Measurements from ENCODE around the gene DMRTB1. TPM values are rescaled to one million over a fixed set of nuclear protein-coding genes. Genes with fewer than 3 reads are reported as not detected.
A peak's percentile ranks its signal among the peaks of the same experiment; 100 is the strongest.

The DMRTB1 gene
- total and polyA plus RNA-seq, 2 of the 8 experiments (the other 6 are each of a cell fraction or from before 2014, with no cell fraction given): 0.06 to 0.35 TPM

DNA sequence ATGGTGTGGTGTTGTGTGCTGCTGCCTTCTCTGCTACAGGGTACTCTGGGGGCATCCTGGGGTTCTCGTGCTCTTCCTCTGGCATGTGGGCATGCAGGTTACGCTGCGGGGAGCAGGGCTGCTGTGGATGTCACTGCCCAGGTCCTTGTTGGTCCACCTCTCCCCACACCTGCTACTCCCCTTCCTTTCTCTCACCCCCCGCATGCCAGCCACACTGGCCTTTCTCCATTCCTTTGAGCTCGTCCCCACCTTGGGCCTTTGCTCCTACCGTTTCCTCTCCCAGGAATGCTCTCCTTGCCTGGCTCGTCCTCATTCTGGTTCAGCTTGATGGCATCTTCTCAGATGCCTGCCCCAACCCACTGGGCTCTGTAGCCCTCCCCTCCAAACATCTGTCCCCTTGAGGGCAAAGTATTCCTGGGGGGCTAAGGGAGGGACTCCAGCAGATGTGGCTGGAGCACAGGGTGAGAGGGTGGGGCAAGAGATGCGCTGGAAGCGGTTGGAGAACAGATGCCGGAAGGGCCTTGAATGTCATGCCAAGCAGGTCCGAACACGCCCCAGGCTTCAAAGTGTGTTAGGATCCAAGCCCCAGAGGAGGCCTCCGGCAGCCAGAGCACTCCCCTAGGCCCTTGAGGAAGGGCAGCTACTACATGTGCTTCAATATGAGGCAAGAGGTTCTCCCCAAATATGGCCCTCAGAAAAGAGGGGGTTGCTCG lies 23.4 kb downstream of the DMRTB1 start:
- Histone ChIP-seq H4K91ac (replicated peaks; ENCODE audit: insufficient read length, low read length) (no peak overlapping the region), H4K8ac (ENCODE audit: extremely low read depth, insufficient read depth, low read length) (no peak overlapping the region; the same call in 1 of the 2 replicates), H2AFZ (ENCODE audit: low read length) (no peak overlapping the region), H2BK12ac (ENCODE audit: low read depth, low read length) (peak overlapping the region; percentile 39; the same call in 1 of the 2 replicates), H4K20me1 (replicated peaks in 1 of 2; ENCODE audit: control insufficient read depth in 1 of 2, insufficient read depth in 2 of 2, low read length in 2 of 2) (no peaks in the 10 kb centered on the region), H3K36me3 (ENCODE audit: control insufficient read depth in 2 of 4, insufficient read depth in 4 of 4, low read length in 3 of 4) (no peaks in the 10 kb centered on the region), H3K14ac (ENCODE audit: insufficient read length) (no peak overlapping the region), H2BK120ac (replicated peaks; ENCODE audit: low read depth, low read length) (no peak overlapping the region), H4K5ac (ENCODE audit: insufficient read length, low read depth, low read length) (no peak overlapping the region), H3K23me2 (ENCODE audit: low read depth, low read length) (no peaks in the 10 kb centered on the region), H3K18ac (ENCODE audit: extremely low read depth, low read length) (peak overlapping the region; percentile 32; the same call in 1 of the 2 replicates), H3K4me3 (ENCODE audit: extremely low read depth in 1 of 4, insufficient read depth in 2 of 4, low read depth in 3 of 4, low read length in 4 of 4) (no peak overlapping the region), H2BK5ac (ENCODE audit: low read depth, low read length) (peak overlapping the region; percentile 52; the same call in 1 of the 2 replicates), H3K79me1 (ENCODE audit: low read depth, low read length) (no peaks in the 10 kb centered on the region), H3K4ac (replicated peaks; ENCODE audit: insufficient read length, low read depth, low read length) (no peak overlapping the region), H3K27me3 (replicated peaks in 1 of 4; ENCODE audit: control insufficient read depth in 3 of 4, extremely low read depth in 1 of 4, insufficient read depth in 3 of 4, low read length in 3 of 4) (peaks cover 0 to 3% (median 2%) of the 10 kb centered on the region in 4 experiments; a peak in 2 of 7 replicates), H3K9me3 (ENCODE audit: insufficient read depth in 2 of 2, low read depth in 1 of 2, low read length in 1 of 2) (no peaks in the 10 kb centered on the region), H3K4me2 (ENCODE audit: insufficient read depth in 1 of 2, low read depth in 2 of 2, low read length in 2 of 2) (no peak overlapping the region), H3K27ac (ENCODE audit: low read depth, low read length) (no peak overlapping the region), H2BK15ac (ENCODE audit: low read length) (peak overlapping the region; percentile 61; the same call in 1 of the 2 replicates), H3K9ac (replicated peaks in 1 of 4; ENCODE audit: extremely low read depth in 1 of 4, low read depth in 3 of 4, low read length in 3 of 4) (no peak overlapping the region), H3K23ac (ENCODE audit: insufficient read length) (no peak overlapping the region), H3K4me1 (replicated peaks in 1 of 4; ENCODE audit: control insufficient read depth in 3 of 4, insufficient read depth in 4 of 4, low read length in 3 of 4) (peaks cover 0 to 12% (median 3%) of the 10 kb centered on the region in 4 experiments; a peak in 5 of 7 replicates), H3K79me2 (ENCODE audit: control insufficient read depth in 1 of 2, insufficient read depth in 2 of 2, low read length in 2 of 2) (no peaks in the 10 kb centered on the region; a peak in 1 of 4 replicates), H2AK5ac (ENCODE audit: low read depth, low read length) (no peak overlapping the region), H3K56ac (replicated peaks; ENCODE audit: insufficient read length, low read depth, low read length) (no peak overlapping the region), H2BK20ac (ENCODE audit: low read length) (0 out of 2 replicates have a peak overlapping the region, but pooled peaks have one; percentile 48)
- DNase-seq (ENCODE audit: low read depth in 1 of 2, low spot score in 2 of 2) (no peak), FAIRE-seq (no peak)
- CTCF ChIA-PET (ENCODE audit: partially characterized antibody): interaction anchor here (1.2 to 9.7 kb wide), 9 partner anchors 11 to 200 kb away, joined by 3 to 264 read pairs (median 26); no protein-coding TSS in a partner anchor
- 84% methylated on average over 14 of the region's 14 CpGs; no CpG with 5 or more reads in 1 of the 2 experiments for WGBS, 2 experiments (ENCODE audit: extremely low coverage in 1 of 2, insufficient coverage in 1 of 2, insufficient read length in 1 of 2, insufficient replicate concordance in 2 of 2, low coverage in 1 of 2, low lambda C conversion rate in 2 of 2, missing lambda C conversion rate in 1 of 2)
- POLR2A ChIA-PET (ENCODE audit: partially characterized antibody): no interaction called here
- no peak for TF ChIP-seq EP300 (IDR thresholded peaks at IDR 0.05; ENCODE audit: borderline replicate concordance in 1 of 2, low read depth in 2 of 2, low read length in 2 of 2)
- no peak for TF ChIP-seq BCL11A (IDR thresholded peaks at IDR 0.05; ENCODE audit: low read depth in 2 of 2, low read length in 2 of 2)
- no peak for TF ChIP-seq HDAC6 (IDR thresholded peaks at IDR 0.05; ENCODE audit: low read depth, low read length)
- TF ChIP-seq ATF3 (IDR thresholded peaks at IDR 0.05; ENCODE audit: insufficient read depth, low read depth, low read length): no peak
- TF ChIP-seq, protein P1, sequence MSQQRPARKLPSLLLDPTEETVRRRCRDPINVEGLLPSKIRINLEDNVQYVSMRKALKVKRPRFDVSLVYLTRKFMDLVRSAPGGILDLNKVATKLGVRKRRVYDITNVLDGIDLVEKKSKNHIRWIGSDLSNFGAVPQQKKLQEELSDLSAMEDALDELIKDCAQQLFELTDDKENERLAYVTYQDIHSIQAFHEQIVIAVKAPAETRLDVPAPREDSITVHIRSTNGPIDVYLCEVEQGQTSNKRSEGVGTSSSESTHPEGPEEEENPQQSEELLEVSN (IDR thresholded peaks at IDR 0.05): no peak
- no peak for TF ChIP-seq RNF2 (IDR thresholded peaks at IDR 0.05; ENCODE audit: borderline replicate concordance, low read depth, low read length, missing control alignments, poor library complexity, severe bottlenecking)
- TF ChIP-seq KDM4A (IDR thresholded peaks at IDR 0.05; ENCODE audit: low read depth, low read length, severe bottlenecking): no peak
- no peak for TF ChIP-seq PHF8 (conservative IDR thresholded peaks at IDR 0.05; ENCODE audit: low read depth, low read length)
- TF ChIP-seq TBP (IDR thresholded peaks at IDR 0.05; ENCODE audit: low read depth, low read length): no peak
- TF ChIP-seq KDM5A (IDR thresholded peaks at IDR 0.05; ENCODE audit: low read length): no peak
